ENCODE measurements around the gene ODAM.

The ODAM gene

DNA sequence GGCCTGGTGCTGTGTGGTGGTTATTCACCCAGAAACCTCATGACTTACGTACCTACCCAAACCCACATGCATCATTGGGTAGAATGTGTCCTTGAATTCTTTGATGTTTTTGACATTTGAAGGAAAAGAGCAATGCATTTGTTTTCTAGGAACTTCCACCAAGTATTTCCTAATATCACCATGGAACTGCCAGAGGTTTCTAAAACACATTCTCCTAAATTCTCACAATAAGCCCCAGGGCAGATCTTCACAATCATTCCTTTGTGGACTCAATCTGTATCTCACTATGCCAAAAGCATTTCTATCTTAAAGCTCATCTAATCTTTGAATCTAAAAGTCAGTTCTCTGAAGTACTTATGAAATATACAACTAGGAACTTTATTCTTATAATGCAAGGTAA is 8.3 kb upstream of the ODAM start:
- Histone ChIP-seq H3K4me2 (ENCODE audit: low read length) (no peak overlapping the region), H3K9me3 (ENCODE audit: insufficient read depth, low read length) (no peaks in the 10 kb centered on the region), H3K27me3 (ENCODE audit: low read depth, low read length) (no peaks in the 10 kb centered on the region), H3K27ac (ENCODE audit: low read length) (no peak overlapping the region), H3K4me3 (ENCODE audit: low read length) (no peak overlapping the region), H3K4me1 (ENCODE audit: low read length) (peaks cover 3% of the 10 kb centered on the region; the same call in 1 of the 2 replicates), H2AFZ (ENCODE audit: low read depth, low read length) (no peak overlapping the region), H3K9ac (ENCODE audit: low read length) (no peak overlapping the region), H3K79me2 (ENCODE audit: low read length) (no peaks in the 10 kb centered on the region), H3K36me3 (replicated peaks; ENCODE audit: low read depth, low read length) (no peaks in the 10 kb centered on the region), H4K20me1 (ENCODE audit: insufficient read depth, low read length) (no peaks in the 10 kb centered on the region)
- TF ChIP-seq EZH2phosphoT487 (IDR thresholded peaks at IDR 0.05; ENCODE audit: low read depth), result no peak
- TF ChIP-seq, protein P1, sequence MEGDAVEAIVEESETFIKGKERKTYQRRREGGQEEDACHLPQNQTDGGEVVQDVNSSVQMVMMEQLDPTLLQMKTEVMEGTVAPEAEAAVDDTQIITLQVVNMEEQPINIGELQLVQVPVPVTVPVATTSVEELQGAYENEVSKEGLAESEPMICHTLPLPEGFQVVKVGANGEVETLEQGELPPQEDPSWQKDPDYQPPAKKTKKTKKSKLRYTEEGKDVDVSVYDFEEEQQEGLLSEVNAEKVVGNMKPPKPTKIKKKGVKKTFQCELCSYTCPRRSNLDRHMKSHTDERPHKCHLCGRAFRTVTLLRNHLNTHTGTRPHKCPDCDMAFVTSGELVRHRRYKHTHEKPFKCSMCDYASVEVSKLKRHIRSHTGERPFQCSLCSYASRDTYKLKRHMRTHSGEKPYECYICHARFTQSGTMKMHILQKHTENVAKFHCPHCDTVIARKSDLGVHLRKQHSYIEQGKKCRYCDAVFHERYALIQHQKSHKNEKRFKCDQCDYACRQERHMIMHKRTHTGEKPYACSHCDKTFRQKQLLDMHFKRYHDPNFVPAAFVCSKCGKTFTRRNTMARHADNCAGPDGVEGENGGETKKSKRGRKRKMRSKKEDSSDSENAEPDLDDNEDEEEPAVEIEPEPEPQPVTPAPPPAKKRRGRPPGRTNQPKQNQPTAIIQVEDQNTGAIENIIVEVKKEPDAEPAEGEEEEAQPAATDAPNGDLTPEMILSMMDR (IDR thresholded peaks at IDR 0.05; ENCODE audit: low read depth, low read length), result no peak

DNA sequence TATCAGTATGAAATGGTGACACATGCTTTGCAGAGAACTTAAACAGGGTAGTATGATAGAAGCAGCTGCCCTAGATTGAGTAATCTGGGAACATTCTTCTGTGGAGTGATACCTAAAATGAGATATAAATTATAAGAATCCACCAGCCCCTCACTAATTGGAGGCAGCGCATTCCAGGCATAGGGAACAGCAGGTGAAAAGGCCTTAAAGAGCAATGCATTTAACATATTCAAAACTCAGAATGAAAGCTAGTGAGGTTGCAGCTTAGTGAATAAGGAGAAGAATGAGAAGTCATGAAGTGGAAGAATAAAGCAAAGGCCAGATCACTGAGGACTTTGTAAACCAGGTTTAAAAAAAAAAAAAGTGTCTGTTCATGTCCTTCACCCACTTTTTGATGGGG is 4.9 kb upstream of the ODAM start:
- Histone ChIP-seq H3K36me3 (replicated peaks; ENCODE audit: low read depth, low read length) (no peaks in the 10 kb centered on the region), H4K20me1 (ENCODE audit: insufficient read depth, low read length) (no peaks in the 10 kb centered on the region), H3K4me3 (ENCODE audit: low read length) (no peak overlapping the region), H3K27ac (ENCODE audit: low read length) (no peak overlapping the region), H3K4me2 (ENCODE audit: low read length) (no peak overlapping the region), H3K27me3 (ENCODE audit: low read depth, low read length) (no peaks in the 10 kb centered on the region), H3K79me2 (ENCODE audit: low read length) (no peaks in the 10 kb centered on the region), H3K9me3 (ENCODE audit: insufficient read depth, low read length) (no peaks in the 10 kb centered on the region), H3K9ac (ENCODE audit: low read length) (no peak overlapping the region), H2AFZ (ENCODE audit: low read depth, low read length) (no peak overlapping the region), H3K4me1 (ENCODE audit: low read length) (no peaks in the 10 kb centered on the region)
- TF ChIP-seq, protein P1 (IDR thresholded peaks at IDR 0.05; ENCODE audit: low read depth, low read length), result no peak
- TF ChIP-seq EZH2phosphoT487 (IDR thresholded peaks at IDR 0.05; ENCODE audit: low read depth), result no peak

DNA sequence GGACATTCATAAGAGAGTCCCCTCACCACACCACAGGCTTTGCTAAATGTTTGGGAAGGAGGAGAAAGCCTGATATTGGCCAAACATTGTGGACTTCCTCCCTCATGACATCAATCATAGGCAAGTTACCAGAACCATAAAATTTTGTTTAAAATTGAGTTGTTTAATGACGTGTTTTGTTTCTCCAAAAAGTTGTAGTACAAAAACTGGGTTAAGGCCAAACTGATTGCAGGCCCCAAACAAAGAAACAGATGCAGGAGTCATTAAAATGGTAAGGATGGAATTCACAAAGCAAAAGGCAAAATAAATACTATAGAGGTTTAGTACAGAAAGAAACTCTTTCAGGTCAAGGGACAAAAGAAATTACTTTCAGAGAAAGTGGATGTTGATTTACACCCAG is 3.9 kb upstream of the ODAM start:
- TF ChIP-seq, protein P1 (IDR thresholded peaks at IDR 0.05; ENCODE audit: low read depth, low read length), result no peak
- no peak for TF ChIP-seq EZH2phosphoT487 (IDR thresholded peaks at IDR 0.05; ENCODE audit: low read depth)
- Histone ChIP-seq H4K20me1 (ENCODE audit: insufficient read depth, low read length) (no peaks in the 10 kb centered on the region), H3K4me2 (ENCODE audit: low read length) (no peak overlapping the region), H3K79me2 (ENCODE audit: low read length) (no peaks in the 10 kb centered on the region), H2AFZ (ENCODE audit: low read depth, low read length) (no peak overlapping the region), H3K36me3 (replicated peaks; ENCODE audit: low read depth, low read length) (no peaks in the 10 kb centered on the region), H3K9ac (ENCODE audit: low read length) (no peak overlapping the region), H3K4me1 (ENCODE audit: low read length) (no peaks in the 10 kb centered on the region), H3K27me3 (ENCODE audit: low read depth, low read length) (no peaks in the 10 kb centered on the region), H3K9me3 (ENCODE audit: insufficient read depth, low read length) (no peaks in the 10 kb centered on the region), H3K4me3 (ENCODE audit: low read length) (no peak overlapping the region), H3K27ac (ENCODE audit: low read length) (no peak overlapping the region)

DNA sequence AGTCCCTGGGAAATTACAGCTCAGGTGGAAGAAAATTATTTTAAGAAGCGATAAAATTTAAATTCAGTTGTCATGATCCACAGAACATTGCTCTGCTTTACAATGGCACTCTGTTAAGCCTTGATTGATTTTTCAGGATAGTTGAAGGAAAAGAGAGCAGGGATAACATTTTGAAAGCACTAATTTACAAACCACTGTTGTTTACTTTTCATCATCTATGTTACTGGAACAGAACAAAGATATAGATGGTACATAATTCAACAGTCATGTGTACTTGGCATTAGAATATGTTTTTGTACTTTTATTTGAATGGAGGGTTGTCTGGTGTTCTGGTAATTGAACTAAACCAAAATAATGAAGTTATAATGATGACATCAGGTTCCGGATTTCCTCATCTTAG is 2.6 kb upstream of the ODAM start:
- Histone ChIP-seq H3K4me3 (ENCODE audit: low read length) (no peak overlapping the region), H3K79me2 (ENCODE audit: low read length) (no peaks in the 10 kb centered on the region), H3K36me3 (replicated peaks; ENCODE audit: low read depth, low read length) (no peaks in the 10 kb centered on the region), H2AFZ (ENCODE audit: low read depth, low read length) (no peak overlapping the region), H3K27ac (ENCODE audit: low read length) (no peak overlapping the region), H3K4me1 (ENCODE audit: low read length) (no peaks in the 10 kb centered on the region), H3K9ac (ENCODE audit: low read length) (no peak overlapping the region), H3K9me3 (ENCODE audit: insufficient read depth, low read length) (no peaks in the 10 kb centered on the region), H3K27me3 (ENCODE audit: low read depth, low read length) (no peaks in the 10 kb centered on the region), H3K4me2 (ENCODE audit: low read length) (no peak overlapping the region), H4K20me1 (ENCODE audit: insufficient read depth, low read length) (no peaks in the 10 kb centered on the region)
- TF ChIP-seq, protein P1 (IDR thresholded peaks at IDR 0.05; ENCODE audit: low read depth, low read length), result no peak
- TF ChIP-seq EZH2phosphoT487 (IDR thresholded peaks at IDR 0.05; ENCODE audit: low read depth), result no peak
